Measurements from ENCODE around the gene PHIP.

PHIP gene

DNA sequence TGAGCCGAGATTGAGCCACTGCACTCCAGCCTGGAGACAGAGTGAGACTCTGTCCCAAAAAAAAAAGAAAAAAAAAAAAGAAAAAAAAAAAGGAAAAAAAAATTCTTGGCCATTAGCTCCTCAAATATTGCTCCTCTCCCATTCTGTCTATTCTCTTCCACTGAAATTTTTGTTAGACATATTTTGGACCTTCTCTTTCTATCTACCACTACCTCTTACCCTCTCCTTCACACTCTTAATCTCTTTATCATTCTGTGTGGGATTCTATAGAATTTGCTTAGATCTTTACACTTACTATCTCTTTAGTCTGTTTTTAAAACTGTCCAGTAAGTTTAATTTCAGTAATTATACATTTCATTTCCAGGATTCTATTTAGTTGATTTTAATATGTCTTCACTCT, 125.7 kb downstream of the PHIP start:
- TF ChIP-seq GATA2 (IDR thresholded peaks at IDR 0.05; ENCODE audit: low read depth, low read length) = no peak
- no peak for TF ChIP-seq GATA3 (IDR thresholded peaks at IDR 0.05; ENCODE audit: low read depth, low read length)

DNA sequence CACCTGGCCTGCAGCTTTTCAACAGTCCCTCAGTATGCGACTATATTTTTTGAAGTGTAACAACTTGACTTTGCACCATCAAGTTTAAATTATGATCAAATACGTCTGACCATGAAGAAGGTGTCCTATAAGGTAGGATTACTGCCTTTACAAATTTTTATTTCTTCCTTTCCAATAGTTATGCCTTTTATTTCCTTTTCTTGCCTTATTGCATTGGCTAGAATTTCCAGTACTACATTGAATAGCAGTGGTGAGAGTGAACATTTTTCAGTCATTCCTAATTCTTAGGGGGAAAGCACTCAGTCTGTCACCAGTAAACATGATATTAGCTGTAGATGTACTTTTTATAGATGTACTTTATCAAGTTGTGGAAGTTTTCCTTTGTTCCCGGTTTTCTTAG, 129.3 kb downstream of the PHIP start:
- TF ChIP-seq GATA3 (IDR thresholded peaks at IDR 0.05; ENCODE audit: low read depth, low read length) = no peak
- TF ChIP-seq GATA2 (IDR thresholded peaks at IDR 0.05; ENCODE audit: low read depth, low read length) = no peak

DNA sequence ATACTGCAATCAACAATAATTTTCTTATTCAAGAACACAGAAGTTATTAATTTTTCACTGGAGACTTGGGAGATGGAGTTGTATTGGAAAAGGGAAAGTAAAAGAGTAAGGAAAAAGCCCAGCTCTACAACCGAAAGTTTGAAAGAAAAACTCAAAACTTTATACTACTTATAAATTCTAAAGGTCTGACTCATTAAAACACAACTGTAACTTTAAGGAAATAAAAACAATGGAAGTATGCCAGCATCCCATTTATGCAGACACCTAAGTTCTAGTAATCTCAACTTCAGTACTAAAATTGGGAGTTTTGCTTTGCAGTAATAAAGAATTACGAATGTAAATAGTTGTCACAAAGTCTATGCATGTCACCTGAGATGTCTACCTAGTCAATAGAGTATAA, 130.1 kb downstream of the PHIP start:
- TF ChIP-seq GATA3 (IDR thresholded peaks at IDR 0.05; ENCODE audit: low read depth, low read length) (no peak), GATA2 (IDR thresholded peaks at IDR 0.05; ENCODE audit: low read depth, low read length) (no peak)

DNA sequence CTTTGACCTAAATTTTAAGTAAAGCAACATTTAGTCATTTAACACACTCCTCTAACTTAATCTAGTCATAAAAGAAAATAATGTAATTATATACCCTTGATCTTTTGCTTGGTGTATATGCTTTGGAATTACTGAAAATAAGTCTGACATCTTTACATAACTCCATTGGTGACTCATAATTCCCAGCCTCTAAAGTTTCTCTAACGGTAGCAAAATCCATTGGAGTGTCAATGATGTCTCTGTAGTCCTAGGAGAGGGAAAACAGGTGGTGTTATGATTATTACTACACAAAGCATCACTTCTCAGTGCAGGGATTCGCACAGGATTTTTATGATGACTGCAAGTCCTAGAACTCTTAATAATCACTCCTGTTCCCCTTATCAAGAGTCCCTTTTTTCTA, 130.5 kb downstream of the PHIP start:
- TF ChIP-seq GATA3 (IDR thresholded peaks at IDR 0.05; ENCODE audit: low read depth, low read length) (no peak), GATA2 (IDR thresholded peaks at IDR 0.05; ENCODE audit: low read depth, low read length) (no peak)

DNA sequence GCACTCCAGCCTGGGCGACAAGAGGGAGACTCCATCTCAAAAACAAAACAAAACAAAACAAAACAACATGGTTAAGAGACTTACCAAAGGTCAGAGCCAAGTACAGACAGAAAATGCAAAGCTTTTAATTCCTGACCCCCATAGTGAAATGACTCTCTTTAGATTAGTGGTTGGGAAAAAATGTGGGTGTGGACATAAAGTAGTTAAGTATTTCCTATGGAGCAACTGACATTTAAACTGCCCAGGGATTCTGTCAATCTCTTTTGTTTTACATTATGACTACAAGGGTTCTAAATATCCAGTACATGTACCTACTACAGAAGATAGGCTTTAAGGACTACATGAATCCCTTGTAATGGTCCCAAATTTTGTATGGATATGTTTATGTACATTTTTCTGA, 135.6 kb downstream of the PHIP start:
- no peak for TF ChIP-seq GATA2 (IDR thresholded peaks at IDR 0.05; ENCODE audit: low read depth, low read length)
- TF ChIP-seq GATA3 (IDR thresholded peaks at IDR 0.05; ENCODE audit: low read depth, low read length) = no peak

DNA sequence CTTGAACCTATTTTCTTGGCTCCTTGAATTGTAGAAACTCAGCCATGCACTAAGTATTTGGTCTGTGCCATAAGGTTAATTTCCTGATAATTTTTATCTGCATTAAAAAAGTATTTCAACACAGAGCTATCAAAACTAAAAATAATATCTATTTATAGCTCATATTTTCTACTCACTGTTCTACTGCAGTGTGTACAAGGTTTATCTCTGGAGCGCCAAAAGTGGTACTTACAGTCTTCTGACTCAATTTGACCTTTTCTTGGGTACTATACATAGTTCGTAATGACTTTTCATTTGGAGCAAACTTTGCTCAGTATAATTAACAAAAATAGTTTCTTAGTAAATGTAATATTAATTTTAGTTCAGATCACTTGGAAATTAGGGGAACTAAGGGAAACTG, 141.5 kb downstream of the PHIP start:
- TF ChIP-seq GATA3 (IDR thresholded peaks at IDR 0.05; ENCODE audit: low read depth, low read length) (no peak), GATA2 (IDR thresholded peaks at IDR 0.05; ENCODE audit: low read depth, low read length) (no peak)

DNA sequence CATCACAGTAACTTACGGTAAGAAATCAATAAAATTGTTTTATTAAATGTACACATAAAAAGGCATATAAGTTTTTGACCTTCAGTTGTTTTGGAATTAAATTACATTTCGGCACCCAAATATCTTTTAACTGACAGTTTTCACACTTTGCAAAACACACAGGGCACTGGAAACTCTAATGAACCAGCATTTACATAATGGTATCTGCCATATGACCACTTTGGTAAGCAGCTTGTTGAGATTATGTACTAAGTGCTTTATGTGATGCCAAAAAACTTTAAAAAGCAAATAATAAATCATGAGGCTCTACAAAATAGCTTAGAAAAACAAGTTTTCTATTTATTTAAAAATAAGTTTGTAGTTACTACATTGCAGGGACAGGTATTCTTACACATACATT, 142.5 kb downstream of the PHIP start:
- no peak for TF ChIP-seq GATA3 (IDR thresholded peaks at IDR 0.05; ENCODE audit: low read depth, low read length)
- TF ChIP-seq GATA2 (IDR thresholded peaks at IDR 0.05; ENCODE audit: low read depth, low read length) = no peak

DNA sequence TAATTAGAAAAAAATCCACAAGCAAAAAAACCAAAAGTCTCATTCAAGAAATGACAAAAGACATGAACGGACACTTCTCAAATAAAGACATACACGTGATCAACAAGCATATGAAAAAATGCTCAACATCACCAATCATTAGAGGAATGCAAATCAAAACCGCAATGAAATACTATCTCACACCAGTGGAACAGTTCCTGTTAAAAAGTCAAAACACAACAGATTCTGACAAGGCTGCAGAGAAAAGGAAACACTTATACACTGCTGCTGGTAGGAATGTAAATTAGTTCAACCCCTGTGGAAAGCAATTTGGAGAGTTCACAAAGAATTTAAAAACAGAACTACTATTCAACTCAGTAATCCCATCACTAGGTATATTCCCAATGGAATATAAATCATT, 152.7 kb downstream of the PHIP start:
- TF ChIP-seq GATA2 (IDR thresholded peaks at IDR 0.05; ENCODE audit: low read depth, low read length) (no peak), GATA3 (IDR thresholded peaks at IDR 0.05; ENCODE audit: low read depth, low read length) (no peak)

DNA sequence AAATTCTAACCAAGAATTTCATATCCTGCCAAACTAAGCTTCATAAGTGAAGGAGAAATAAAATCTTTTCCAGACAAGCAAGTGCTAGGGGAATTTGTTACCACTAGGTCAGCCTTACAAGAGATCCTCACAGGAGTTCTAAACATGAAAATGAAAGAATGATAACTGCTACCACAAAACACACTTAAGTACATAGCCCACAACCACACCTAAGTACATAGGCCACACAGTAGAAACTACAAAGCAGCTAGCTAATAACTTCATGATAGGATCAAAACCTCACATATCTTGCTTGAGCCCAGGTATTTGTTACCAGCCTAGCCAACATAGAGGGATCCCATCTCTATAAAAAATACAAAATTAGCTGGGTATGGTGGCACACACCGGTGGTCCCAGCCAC, 160.3 kb downstream of the PHIP start:
- no peak for TF ChIP-seq GATA2 (IDR thresholded peaks at IDR 0.05; ENCODE audit: low read depth, low read length)
- no peak for TF ChIP-seq GATA3 (IDR thresholded peaks at IDR 0.05; ENCODE audit: low read depth, low read length)

DNA sequence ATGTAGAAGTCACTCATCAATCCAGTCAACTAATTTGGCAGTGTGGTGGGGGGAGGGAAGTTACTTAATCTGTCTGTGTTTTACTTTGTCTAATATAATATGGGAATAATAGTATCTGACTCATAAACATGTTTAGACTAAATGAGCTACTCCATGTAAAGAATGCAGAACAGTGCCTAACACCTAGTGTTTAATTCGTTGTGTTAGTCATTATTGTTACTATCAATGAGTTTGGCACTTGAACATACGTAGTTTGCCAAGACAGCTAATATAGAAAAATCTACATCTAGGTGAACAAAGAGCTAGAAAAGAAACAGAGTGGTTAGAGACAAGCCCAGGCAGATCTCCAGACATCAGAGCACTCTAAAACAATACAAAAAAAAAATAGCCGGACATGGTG, 161.6 kb downstream of the PHIP start:
- no peak for TF ChIP-seq GATA3 (IDR thresholded peaks at IDR 0.05; ENCODE audit: low read depth, low read length)
- no peak for TF ChIP-seq GATA2 (IDR thresholded peaks at IDR 0.05; ENCODE audit: low read depth, low read length)

DNA sequence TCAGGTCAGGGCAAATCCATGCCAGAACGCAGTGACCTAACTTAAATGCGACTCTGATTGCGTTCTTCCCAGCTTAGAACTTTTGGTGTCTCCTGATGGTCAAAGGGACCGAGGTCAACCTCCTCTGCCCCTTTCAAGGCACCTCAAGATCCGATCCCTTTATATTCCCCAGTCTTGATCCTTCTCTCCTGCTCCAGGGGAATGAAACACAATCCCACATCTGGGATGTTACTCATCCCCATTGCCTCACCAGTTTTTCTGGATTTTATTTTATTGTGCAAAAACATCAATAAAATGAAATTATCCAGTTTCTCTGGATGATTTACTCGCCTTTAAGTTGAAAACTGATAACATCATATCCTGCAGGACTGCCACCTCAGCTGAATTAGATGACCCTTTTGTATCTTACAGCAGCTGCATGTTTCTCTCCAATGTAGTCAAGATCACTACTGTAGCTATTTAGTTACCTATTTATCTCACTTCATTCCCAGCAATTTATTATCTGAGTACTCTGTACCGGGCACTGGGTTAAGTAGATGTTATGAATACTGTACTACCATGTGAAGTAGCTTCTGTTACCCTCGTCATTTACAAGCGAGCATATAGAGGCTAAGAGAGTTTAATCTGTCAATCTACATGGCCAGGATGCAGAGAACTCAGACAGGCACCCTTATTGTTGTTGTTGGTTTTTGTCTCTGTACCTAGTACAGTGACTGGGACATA, 166.7 kb downstream of the PHIP start:
- no peak for TF ChIP-seq GATA2 (IDR thresholded peaks at IDR 0.05; ENCODE audit: low read depth, low read length)
- TF ChIP-seq GATA3 (IDR thresholded peaks at IDR 0.05; ENCODE audit: low read depth, low read length) = no peak

DNA sequence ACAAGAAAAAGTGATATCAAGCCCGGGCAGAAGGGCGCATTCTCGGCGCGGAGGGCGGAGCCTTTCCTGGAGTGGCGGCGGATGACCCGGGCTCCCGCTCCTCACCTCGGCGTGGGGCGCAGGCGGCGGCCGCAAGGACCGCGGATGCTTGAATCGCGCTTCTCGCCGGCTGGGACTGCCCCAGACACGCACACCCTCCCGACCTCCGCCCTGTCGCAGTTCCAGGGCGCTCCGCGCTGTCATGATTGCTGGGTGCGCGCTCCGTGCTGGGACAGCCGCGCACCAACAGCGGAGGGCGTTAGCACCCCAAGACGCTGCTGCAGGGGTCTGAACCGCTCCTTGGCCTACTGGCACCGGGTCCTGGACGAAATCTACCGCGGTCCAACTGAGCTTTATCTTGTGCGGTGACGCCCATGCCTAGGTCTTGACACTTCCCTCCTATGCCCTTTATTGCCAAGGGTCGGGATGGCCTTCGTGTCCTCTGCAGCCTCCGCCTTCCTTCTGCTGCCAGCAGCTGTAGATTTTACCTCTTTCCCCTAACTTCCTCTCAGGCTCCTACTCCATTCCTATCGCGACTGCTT, 167.4 kb downstream of the PHIP start:
- TF ChIP-seq GATA2 (IDR thresholded peaks at IDR 0.05; ENCODE audit: low read depth, low read length) (no peak), GATA3 (IDR thresholded peaks at IDR 0.05; ENCODE audit: low read depth, low read length) (no peak)

DNA sequence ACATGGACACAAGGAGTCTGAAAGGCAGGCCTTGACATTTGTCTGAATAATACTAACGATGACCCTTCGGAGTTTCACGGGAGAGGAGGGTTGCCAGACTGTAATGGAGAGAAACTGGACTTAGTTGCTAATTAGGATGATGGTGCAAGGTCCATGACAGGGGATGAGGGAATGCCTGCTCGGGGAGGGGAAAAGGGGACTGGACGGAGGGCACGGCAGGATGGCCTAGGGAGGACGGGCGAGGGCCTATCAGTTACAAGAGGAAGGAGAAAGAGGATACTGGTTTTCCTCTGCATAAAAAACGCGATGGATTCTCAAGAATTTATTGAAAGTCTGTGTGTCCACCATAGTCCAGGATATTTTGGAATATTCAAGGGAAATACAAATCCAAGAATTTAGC, 168.0 kb downstream of the PHIP start:
- TF ChIP-seq GATA3 (IDR thresholded peaks at IDR 0.05; ENCODE audit: low read depth, low read length) (no peak), GATA2 (IDR thresholded peaks at IDR 0.05; ENCODE audit: low read depth, low read length) (no peak)

DNA sequence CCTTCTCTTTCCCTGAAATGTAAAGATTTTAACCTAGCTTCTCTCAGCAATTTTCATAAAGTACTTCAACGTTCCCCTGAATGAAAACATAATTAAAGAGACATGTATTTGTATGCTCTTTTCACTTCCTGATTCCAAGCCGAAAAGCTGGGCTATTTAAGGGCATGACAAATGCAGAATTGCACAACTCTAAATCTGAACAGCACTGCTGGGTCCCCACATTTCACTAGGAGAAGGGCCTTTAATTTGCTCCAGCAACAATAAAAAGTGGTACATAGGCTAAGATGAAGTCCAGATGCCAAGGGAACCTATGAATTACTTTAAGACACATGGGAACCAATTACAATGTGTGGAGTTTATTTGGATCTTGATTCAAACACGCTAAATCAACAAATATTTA, 168.7 kb downstream of the PHIP start:
- TF ChIP-seq GATA3 (IDR thresholded peaks at IDR 0.05; ENCODE audit: low read depth, low read length) (no peak), GATA2 (IDR thresholded peaks at IDR 0.05; ENCODE audit: low read depth, low read length) (no peak)

DNA sequence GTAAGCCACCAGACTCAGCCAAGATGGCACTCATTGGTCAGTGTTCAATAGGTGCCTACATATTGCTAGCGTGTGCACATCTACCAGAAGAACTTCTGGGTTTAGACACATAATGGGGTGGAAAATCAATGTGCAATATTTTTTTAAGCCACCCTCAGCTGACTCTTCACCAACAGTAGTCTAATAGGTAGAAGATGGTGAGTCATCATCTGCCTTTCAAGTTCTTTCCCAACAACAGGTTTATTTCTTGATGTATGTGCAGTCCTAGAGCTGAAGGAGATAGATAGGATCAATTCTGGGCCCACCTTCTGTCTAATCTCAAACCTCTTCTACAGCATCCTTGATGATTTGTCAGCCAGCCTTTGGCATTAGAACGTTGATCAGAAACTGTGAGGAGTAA, 169.4 kb downstream of the PHIP start:
- no peak for TF ChIP-seq GATA3 (IDR thresholded peaks at IDR 0.05; ENCODE audit: low read depth, low read length)
- TF ChIP-seq GATA2 (IDR thresholded peaks at IDR 0.05; ENCODE audit: low read depth, low read length) = no peak

Measured in SH-SY5Y (cell line).